Hepatic stellate cell (primary cell): ENCODE measurements around the gene ACBD6.
A peak's percentile ranks its signal among the peaks of the same experiment; 100 is the strongest.
"Not testable (repeated sequence)": the region's sequence is repeated elsewhere in the genome, so short reads cannot be mapped to it uniquely, and the experiment has no call there.

Source experiments
- DNase-seq: peaks from one replicate; pipeline ENCODE4 v3.0.0; 2011; ENCODE audit warnings: low spot score

The ACBD6 gene

GRCh38 chr1:180502361-180503279 is at the start of gene ACBD6:
Gene ACBD6, minus strand, starts transcription at chr1:180502577. Its CDS starts 311 bp downstream, at chr1:180502266.
- DNase-seq, result peak; percentile 89

- no peak for DNase-seq
Observed at GRCh38 chr1:180551997-180552396, 49.6 kb upstream of the ACBD6 start.

- no peak for DNase-seq
Observed at GRCh38 chr1:180550241-180550640, 47.9 kb upstream of the ACBD6 start.

- not testable (repeated sequence) for DNase-seq
Observed at GRCh38 chr1:180549770-180550169, 47.4 kb upstream of the ACBD6 start.

GRCh38 chr1:180548686-180549317 is 46.4 kb upstream of the ACBD6 start:
- DNase-seq, result no peak

GRCh38 chr1:180545991-180546390 is 43.6 kb upstream of the ACBD6 start:
- no peak for DNase-seq

- DNase-seq, result no peak
Observed at GRCh38 chr1:180544050-180544449, 41.7 kb upstream of the ACBD6 start.

- peak; percentile 47 for DNase-seq
Observed at GRCh38 chr1:180542838-180543145, 40.4 kb upstream of the ACBD6 start.

GRCh38 chr1:180542113-180542837 is 39.9 kb upstream of the ACBD6 start:
- DNase-seq, result no peak

GRCh38 chr1:180540697-180541594 is 38.6 kb upstream of the ACBD6 start:
- peak; percentile 58 for DNase-seq

GRCh38 chr1:180539136-180539535 is 36.8 kb upstream of the ACBD6 start:
- no peak for DNase-seq

- DNase-seq, result no peak
Observed at GRCh38 chr1:180536821-180537372, 34.5 kb upstream of the ACBD6 start.

GRCh38 chr1:180535418-180535999 is 33.1 kb upstream of the ACBD6 start:
- no peak for DNase-seq

GRCh38 chr1:180534214-180534613 is 31.8 kb upstream of the ACBD6 start:
- no peak for DNase-seq

- peak; percentile 58 for DNase-seq
Observed at GRCh38 chr1:180533266-180533987, 31.1 kb upstream of the ACBD6 start.

GRCh38 chr1:180532854-180533253 is 30.5 kb upstream of the ACBD6 start:
- DNase-seq, result no peak

GRCh38 chr1:180530501-180530900 is 28.1 kb upstream of the ACBD6 start:
- no peak for DNase-seq

- no peak for DNase-seq
Observed at GRCh38 chr1:180528868-180529470, 26.6 kb upstream of the ACBD6 start.

- no peak for DNase-seq
Observed at GRCh38 chr1:180527101-180527669, 24.8 kb upstream of the ACBD6 start.

- DNase-seq, result no peak
Observed at GRCh38 chr1:180525715-180526039, 23.3 kb upstream of the ACBD6 start.
